NCI-H748 (cell line): ENCODE data around the gene HCN4.

Source experiments
- DNase-seq: peaks from one replicate; lab custom pipeline; 2025; ENCODE audit not compliant: unreplicated experiment; lab: John Stamatoyannopoulos, UW

HCN4 gene

GRCh38 chr15:73346735-73347312, 21.9 kb downstream of the HCN4 start:
- no peak for DNase-seq

DNA sequence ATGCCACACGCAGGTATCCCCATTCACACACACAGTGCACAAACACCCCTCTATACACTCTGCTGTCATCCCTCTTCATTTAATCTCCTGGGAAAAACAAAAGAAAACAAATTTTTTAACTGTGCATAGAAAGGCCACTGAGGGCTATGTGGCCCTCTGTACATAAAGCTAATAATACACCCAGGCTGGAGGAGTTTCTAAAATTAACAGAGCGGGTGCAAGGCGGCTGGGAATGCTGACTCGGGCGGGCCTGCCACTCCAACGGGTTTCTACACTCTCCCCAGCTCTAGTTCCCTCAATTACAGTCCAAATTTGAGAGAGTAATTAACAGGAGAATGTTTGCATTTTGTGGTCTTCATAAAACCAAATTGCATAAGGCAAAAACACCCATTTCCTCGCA, 23.1 kb downstream of the HCN4 start:
- peak; percentile 91 for DNase-seq

GRCh38 chr15:73344056-73344455, 24.7 kb downstream of the HCN4 start:
- no peak for DNase-seq

GRCh38 chr15:73341886-73342600, 26.7 kb downstream of the HCN4 start:
- DNase-seq, result no peak

- DNase-seq, result no peak
Observed at GRCh38 chr15:73340502-73341192, 28.1 kb downstream of the HCN4 start.

- no peak for DNase-seq
Observed at GRCh38 chr15:73338606-73339374, 30.0 kb downstream of the HCN4 start.

- peak; percentile 55 for DNase-seq
Observed at GRCh38 chr15:73338058-73338457, 30.7 kb downstream of the HCN4 start.

GRCh38 chr15:73337187-73337586, 31.6 kb downstream of the HCN4 start:
- no peak for DNase-seq

- DNase-seq, result no peak
Observed at GRCh38 chr15:73336756-73337155, 32.0 kb downstream of the HCN4 start.

DNA sequence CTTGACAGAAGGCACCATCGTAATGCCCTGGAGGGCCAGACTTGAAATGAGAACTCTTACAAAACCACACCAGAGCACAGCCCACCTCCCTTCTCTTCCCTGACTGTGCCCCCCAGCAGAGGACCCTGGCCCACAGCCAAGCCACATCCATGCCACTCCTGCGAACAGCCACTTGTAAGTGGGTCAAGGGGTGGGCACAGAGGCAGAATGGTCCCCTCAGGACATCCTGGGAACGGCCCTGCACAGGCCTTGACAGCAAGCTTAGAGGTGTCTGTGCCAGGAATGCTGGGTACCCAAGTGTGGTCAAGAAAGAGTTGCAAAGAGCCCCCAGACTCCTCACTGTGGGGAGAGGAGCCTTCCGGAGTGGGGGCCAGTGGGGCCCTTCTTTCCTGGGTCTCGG, 33.3 kb downstream of the HCN4 start:
- no peak for DNase-seq

GRCh38 chr15:73335026-73335425, 33.7 kb downstream of the HCN4 start:
- no peak for DNase-seq

DNA sequence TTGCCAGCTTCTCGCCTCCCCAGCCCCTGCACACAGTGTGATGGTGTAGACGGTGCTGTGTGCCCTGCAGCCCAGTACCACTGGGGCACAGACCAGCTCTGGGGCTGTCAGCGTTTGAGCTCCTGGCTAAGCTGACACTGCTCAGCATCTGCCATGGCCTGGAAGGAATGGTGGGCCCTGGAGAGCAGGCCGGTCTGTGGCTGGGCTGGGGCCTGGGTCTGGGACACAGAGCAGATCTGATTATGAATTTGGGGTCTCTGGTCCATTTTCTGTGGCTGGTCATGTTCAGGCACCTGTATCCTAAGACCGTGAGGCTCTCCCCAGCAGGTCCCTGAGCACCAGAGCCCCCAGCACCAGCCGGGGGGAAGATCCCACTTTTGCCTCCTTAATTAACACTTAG, 34.7 kb downstream of the HCN4 start:
- DNase-seq, result no peak

DNA sequence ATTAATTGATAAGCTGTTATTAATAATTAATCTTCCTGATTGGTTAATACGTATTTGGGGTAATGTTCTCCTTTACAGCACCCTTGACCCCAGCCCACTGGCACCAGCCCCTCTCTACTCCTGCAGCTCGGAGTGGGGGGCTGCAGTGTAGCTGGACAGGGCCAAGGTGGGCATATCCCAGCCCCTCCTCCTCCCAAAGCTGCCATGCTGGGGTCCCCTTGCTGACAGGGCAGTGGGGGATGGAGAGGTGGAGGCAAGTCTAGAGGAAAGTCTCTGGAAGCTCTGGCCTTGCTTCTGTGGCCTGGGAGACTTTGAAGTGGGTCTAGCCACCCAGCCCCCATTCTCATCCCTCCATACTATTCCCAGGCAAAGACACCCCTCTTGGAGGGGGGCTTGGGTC, 35.8 kb downstream of the HCN4 start:
- no peak for DNase-seq

DNA sequence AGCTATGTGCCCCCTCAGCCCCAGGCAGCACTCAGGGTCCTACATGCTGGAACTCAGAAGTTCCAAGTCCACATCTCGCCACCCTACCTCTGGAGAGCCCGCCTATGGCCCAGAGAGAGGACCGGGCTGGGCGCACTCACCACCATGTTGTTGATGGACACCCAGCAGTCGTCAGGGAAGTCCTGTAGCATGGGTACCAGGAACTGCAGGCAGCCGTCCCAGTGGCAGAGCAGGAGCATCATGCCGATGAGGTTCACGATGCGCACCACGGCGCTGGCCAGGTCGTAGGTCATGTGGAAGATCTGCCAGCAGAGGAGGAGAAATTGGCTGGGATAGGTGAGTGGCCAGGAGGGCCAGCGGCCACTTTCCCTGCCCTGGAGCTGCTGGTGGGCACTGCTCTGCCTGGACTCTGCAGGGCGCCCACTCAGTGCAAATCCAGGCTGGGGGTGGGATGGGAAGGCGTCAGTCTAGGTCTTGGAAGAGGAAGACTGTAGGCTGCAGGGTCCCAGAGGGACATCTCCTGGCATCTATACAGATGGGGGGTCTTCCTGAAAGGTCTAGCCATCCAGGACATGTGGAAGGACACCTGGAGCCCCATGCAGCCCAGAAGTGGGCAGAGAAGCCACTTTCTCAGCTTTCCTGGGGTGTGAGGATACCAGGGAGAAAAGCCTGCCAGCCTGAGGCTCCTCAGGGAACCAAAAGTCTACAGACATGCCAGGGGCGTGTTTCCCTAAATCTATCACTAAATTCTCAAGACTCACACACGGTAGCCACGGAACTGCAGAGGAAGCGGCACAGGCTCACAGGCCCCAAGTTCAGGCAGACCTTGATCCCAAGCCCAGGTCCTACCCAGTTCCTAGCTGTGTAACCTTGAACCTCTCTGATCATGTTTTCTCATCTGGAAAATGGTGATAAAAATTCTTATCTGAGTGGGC, 36.5 kb downstream of the HCN4 start:
- no peak for DNase-seq

GRCh38 chr15:73331501-73331900, 37.3 kb downstream of the HCN4 start:
- DNase-seq, result no peak

DNA sequence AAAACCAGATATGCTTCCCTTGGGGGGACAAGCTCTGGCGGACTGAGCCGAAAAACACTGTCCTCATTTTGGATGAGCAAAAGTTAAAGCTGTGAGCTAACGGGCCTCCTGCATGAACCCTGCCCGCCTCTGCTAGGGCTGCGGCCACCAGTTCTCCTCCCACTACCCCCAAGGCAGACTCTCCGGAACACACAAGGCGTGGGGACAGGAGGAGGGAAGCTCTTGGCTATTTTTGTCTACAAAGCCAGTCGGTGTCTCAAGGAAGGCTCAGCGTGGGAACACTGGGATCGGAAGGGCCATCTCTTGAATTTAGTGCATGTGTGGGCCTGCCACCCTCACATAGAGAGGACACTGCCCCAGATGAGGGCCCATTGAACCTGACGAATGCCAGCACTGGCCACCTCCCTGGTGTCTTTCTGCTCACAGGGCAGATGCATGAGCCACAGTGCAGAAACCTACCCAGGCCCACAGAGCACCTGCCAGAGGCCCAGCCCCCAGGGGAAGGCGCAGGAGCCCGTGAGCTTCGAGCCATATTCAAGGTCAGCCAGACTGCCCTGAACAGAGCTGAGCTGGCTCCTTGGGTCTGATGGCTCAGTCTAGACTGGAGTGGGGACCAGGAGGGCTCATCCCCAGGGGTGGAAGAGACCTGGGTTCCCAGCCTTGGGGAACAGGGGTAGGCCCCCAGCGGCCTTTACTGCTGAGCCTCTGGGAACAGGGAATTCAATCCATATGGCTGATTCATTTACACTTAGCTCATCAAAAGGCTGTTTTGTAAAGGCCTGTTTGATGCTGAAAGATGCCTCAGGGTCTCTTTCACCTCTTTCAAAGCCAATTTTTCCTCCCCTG, 38.3 kb downstream of the HCN4 start:
- no peak for DNase-seq

DNA sequence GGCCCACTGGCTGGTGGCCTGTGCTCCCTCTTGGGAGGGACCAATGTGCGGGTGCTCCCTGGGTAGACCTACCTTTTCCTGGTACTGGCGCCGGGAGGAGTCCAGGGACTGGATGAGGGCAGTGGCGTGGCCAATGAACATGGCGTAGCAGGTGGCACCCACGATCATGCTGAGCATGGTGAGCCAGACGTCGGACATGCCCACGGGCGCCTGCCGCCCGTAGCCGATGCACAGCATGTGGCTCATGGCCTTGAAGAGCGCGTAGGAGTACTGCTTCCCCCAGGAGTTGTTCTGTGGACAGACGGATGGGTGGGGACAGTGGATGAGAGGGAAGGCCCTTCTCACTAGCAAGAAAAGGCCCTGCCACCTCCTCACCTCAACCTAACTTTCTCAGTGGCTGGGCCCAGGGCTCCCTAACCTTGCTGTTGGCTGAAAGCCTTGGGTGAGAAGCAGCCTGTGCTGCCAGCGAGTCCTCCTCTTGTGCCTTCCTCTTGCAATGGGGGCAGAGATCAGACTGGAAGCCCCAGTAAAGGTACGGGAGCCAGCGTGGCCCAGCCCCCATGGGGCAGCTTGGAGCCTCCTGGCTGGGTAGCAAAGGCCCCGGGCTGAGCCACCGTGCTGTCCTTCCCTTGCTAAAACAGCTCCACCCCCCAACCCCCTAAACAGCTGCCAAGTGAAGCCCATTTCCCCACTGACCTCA, 39.1 kb downstream of the HCN4 start:
- no peak for DNase-seq

DNA sequence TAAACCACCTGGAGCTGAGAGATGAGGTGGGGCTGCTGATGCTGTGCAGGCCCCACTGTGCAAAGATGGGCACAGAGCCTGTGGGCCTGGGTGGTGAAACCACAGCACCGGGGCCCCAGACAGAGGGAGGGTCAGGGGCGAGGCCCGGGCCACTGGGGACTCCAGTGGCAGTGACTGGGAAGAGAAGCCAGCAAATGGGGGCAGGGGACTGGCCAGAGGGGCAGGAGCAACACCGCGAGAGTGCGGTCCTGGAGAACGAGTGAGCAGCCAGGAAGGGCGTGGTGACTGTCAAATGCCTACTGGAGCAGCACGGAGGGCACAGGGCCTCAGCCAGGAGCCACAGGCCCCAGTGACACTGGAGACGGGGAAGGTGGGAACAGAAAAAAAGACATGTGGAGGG, 39.8 kb downstream of the HCN4 start:
- no peak for DNase-seq

DNA sequence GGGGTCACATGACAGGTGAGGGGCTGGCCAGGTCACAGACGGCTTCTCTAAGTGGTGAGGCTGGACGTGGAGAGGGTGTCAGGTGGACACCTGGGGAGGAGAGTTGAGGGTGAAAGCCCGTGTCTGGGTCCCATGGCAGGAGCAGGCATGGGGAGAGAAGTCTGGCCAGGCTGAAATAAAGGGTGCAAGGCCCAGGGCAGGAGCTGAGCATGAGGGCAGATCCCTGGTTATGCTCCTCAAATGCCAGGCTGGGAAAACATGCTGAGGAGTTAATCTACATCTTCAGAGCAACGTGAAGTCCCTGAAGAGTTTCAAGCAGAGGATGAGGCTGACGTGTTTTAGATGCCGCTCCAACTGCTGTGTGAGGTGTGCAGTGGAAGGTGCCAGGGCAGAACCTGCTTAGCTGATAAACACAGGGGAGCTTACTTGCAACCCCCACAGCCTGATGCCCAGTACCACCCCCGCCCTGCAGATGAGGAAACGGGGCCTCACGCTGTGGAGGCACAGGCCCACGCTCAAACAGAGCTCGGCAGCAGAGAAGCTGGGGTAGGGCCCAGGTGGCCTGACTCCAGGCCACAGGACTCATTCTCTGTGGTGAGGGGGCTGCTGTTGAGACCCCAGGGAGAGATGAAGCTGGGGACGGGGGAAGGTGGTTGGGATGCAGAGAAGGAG, 40.5 kb downstream of the HCN4 start:
- no peak for DNase-seq
